ENCODE measurements around the gene VAV3. TPM values are rescaled to one million over a fixed set of nuclear protein-coding genes. Genes with fewer than 3 reads are reported as not detected.

VAV3 gene
- total RNA-seq, 1 donor from 2014 or later, result 126 TPM

GRCh38 chr1:107835151-107835670 is 129.8 kb downstream of the VAV3 start:
- DNase-seq (ENCODE audit: low read depth), result no peak

- no peak for DNase-seq (ENCODE audit: low read depth)
Measured at GRCh38 chr1:107833061-107833460, 131.9 kb downstream of the VAV3 start.

DNA sequence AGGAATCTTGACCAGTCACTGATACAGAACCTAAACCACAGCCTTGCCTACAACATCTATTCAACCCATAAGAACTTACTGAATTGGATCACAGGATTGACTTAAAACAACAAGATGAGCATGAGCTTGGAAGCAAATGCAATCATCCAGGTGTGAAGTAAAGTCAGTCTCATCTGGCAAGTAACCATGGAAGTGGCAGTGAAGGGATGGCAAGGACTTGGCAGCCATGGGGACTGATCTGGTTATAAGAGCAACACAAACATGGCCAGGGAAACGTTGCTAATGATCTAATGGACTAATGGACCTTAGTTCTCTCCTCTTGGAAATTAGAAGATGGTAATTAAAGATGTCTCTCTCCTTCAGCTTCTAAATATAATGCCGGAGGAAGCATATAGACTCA is 133.1 kb downstream of the VAV3 start:
- DNase-seq (ENCODE audit: low read depth), result peak; percentile 44

DNA sequence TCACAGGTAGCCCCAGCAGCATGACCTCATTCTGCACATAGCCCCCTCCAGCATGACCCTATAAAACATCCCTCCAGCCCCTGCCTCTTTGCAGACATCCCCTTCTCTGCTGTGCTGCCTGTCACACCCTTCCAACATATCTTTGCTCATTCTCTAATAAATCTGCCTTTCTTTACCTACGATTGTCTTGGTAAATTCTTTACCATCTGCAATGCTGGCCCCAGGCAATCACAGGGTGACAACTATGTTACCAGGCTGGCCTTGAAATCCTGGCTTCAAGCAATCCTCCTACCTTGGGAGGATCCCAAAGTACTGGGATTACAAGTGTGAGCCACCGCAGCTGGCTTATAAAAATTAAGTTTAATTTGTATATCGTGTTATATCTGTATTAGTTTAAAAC is 134.5 kb downstream of the VAV3 start:
- DNase-seq (ENCODE audit: low read depth), result no peak

DNA sequence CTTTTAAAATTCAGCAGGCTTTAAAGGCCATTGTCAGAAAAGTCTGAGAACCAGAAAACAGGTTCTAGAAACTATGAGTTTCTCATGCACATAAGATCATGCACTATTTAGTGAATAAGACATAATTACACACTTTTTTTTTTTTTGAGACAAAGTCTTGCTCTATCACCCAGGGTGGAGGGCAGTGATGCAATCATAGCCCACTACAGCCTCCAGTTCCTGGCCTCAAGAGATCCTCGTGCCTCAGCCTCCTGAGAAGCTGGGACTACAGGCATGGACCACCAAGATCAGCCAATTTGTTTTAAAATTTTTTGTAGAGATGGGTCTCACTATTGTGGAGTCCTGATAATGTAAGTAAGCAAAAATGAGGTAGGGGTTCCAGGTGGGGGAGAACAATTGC is 134.9 kb downstream of the VAV3 start:
- no peak for DNase-seq (ENCODE audit: low read depth)

GRCh38 chr1:107829036-107829770 is 135.8 kb downstream of the VAV3 start:
- no peak for DNase-seq (ENCODE audit: low read depth)

GRCh38 chr1:107824946-107825345 is 140.0 kb downstream of the VAV3 start:
- no peak for DNase-seq (ENCODE audit: low read depth)

DNA sequence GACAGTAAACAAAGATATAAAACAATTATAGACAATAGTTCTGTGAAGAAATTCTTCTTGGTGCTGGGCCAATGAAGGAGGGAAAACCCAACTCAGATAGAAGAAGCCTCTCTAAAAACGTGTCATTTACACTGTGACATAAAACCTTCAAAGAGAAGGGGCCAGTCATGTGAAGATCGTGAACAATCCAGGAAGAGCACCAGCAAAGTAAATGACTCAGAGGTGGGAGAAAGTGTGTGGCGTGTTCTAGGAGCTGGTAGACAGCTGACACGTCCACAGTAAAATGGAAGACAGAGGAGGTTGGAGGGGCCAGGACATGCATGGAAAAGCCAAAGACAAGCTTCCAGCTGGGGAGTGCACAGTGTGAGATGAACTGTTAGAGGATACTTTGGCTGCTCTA is 143.6 kb downstream of the VAV3 start:
- DNase-seq (ENCODE audit: low read depth), result no peak

DNA sequence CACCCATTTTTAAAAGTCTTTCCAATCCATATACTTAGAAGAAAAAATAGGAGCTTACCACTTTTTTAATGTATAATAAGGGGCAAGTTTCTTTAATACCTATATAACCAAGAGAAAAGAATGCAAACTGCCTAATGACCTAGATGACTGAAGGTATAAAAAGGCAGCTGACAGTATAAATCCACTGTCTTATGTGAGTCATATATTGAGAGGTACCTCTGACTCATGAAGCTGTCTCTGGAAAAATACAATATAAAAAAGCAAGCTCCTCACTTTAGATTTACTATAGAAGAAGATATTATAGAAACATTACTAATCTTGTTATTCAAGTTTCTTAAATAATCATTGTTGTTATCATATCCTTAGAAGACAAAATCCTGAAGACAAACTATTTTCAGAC is 144.2 kb downstream of the VAV3 start:
- peak; percentile 74 for DNase-seq (ENCODE audit: low read depth)

- no peak for DNase-seq (ENCODE audit: low read depth)
Measured at GRCh38 chr1:107817935-107818334, 147.0 kb downstream of the VAV3 start.

DNA sequence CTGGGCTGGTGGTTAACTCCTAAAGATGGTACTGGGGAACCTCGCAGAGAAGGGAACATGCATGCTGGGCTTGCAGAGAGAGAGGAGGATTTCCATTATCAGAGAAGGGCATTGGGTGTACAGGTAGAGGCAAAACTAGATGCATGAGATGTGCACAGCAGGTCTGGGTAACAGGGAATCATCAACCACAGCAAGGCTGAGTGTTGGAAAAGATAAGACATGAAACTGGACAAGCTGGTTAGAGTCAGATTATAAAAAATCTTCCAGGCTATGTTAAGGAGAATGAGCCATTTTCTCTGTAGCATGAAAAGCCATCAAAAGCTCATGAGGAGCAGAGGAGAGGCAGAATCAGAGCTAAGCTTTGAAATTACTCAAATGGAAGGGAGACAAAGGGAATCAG is 147.8 kb downstream of the VAV3 start:
- DNase-seq (ENCODE audit: low read depth), result no peak

DNA sequence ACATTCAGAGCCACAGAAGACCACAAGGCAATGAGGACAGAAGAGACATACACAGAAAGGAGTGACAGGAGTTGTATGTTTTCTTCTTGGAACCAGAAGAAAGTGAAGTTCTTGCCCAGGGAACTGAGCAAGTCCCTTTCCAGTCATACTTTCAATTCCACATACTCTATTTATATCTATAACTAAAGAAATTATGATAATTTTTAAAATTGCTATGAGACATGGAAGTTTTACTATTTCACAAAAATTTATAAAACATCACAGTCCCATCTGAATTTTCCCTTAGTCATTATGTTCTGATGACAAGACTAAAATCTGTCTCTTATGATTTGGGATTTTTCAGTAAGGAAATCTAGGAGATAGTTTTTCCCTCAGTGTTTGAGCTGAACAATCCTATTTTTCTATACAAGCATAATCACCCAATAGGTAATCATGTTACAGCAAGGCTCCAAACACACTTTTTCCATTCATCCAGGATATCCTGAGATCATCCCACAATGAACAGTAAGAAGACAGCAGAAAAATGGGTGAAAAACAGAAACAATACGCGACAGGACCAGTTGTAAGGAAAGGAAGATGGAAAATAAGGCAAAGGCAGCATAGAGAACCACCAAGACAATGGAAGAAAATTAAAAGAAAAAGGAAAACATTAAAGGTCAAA is 154.6 kb downstream of the VAV3 start:
- no peak for DNase-seq (ENCODE audit: low read depth)

- no peak for DNase-seq (ENCODE audit: low read depth)
Measured at GRCh38 chr1:107807855-107808254, 157.1 kb downstream of the VAV3 start.

DNA sequence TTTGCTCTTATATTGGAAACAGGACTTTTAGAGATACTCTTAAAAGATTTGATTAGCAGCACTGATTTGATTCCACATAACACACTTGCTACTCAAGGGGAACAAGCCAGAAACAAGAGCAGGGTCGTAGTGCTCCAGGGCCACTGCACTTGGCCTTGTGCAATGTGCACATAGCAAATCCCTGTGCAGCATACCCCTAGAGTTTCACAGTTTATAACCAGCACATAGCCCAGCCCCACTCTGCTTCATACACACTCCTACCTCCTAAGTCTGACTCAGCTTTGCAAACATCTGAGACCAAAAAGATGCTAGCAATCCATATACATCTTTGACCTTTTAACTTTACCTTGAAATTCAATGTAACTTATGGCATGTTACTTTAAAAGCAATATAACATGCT is 157.6 kb downstream of the VAV3 start:
- DNase-seq (ENCODE audit: low read depth), result no peak

DNA sequence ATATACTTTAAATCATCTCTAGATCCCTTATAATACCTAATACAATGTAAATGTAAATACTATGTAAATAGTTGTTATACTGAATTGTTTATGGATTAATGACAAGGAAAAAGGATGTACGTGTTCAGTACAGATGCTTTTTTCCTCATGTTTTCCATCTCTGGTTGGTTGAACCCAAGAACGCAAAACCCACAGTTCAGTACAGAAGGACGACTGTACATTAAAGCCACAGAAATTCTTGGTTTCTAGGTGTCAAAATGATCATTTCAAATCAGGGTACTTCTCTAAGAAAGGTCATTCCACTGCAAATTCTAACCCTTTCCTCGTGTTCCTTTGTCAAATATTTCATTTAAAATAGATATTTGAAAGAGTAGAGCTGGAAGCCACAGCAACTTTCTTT is 158.1 kb downstream of the VAV3 start:
- DNase-seq (ENCODE audit: low read depth), result no peak

GRCh38 chr1:107804741-107805140 is 160.2 kb downstream of the VAV3 start:
- no peak for DNase-seq (ENCODE audit: low read depth)

DNA sequence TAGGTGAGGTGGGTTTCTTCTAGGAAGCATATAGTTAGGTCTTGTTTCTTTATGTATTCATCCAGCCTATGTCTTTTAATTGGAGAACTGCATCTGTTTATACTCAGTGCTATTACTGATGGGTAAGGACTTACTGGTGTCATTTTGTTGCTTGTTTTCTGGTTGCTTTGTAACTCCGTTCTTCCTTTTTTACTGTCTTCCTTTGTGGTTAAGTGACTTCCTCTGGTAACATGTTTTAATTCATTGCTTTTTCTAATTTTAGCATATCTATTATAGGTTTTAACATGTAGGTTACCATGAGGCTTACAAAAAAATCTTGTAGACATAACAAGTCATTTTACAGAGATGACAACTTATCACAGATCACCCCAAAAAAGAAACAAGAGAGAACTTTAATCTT is 160.8 kb downstream of the VAV3 start:
- no peak for DNase-seq (ENCODE audit: low read depth)

GRCh38 chr1:107803579-107803978 is 161.4 kb downstream of the VAV3 start:
- DNase-seq (ENCODE audit: low read depth), result no peak

GRCh38 chr1:107802654-107803053 is 162.3 kb downstream of the VAV3 start:
- no peak for DNase-seq (ENCODE audit: low read depth)

DNA sequence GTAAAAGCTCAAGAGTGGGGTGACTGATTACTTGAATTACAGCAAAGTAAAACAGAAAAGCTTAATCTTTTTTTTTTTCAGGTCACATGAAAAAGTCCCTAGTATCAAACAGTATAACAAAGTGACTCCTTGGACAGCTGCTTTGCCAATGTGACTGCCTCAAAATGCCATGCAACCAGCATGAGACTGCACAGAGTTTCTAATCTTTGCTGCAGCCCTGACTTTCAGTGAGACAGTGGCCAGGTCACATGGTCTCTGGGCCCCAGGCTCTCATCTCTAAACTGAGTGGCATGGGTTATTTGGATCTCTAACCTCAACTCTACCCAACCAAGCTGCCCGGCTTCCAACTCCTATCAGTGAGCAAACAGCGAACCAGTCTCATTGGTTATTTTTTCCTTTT is 169.0 kb downstream of the VAV3 start:
- DNase-seq (ENCODE audit: low read depth), result no peak

DNA sequence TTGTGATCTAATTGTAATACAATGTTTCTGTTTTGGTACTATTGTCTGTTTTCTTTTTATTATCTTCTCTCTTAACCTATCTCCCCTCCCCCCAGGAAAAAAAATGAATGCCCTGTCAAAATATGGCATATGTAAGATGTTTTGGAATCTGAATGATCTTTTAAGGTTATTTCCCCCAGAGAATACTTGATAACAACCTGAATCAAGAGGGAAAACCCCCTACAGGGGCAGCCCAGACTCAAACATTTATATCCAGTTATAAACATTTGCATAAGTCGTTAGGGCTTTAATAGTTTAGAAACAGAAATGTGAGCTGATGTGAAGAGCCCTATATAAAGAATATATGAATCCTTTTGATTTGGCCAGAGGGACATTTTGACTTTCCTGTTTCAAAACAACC is 169.5 kb downstream of the VAV3 start:
- DNase-seq (ENCODE audit: low read depth), result no peak

GRCh38 chr1:107794571-107794970 is 170.4 kb downstream of the VAV3 start:
- DNase-seq (ENCODE audit: low read depth), result no peak

GRCh38 chr1:107793896-107794453 is 171.0 kb downstream of the VAV3 start:
- DNase-seq (ENCODE audit: low read depth), result no peak

Measured in renal cortical epithelial cell (primary cell).